GM12864 (cell line): Measurements from ENCODE around the gene PKNOX1.
"Not testable (repeated sequence)": the region's sequence is repeated elsewhere in the genome, so short reads cannot be mapped to it uniquely, and the experiment has no call there.

Experiments
- DNase-seq: peaks from one replicate; pipeline ENCODE4 v3.0.0-alpha.2; 2011; ENCODE audit warnings: low read depth
- H3K4me3 ChIP-seq: 2 replicates; pipeline ENCODE4 v1.5.1; 2011; ENCODE audit warnings: mild to moderate bottlenecking, low read depth, low read length, control low read depth
- TF ChIP-seq, protein P1 (sequence below): IDR thresholded peaks from 2 replicates; pipeline ENCODE4 v1.5.1; 2011; ENCODE audit warnings: low read depth, mild to moderate bottlenecking, moderate library complexity, low read length, control low read depth, inconsistent platforms; ENCODE audit errors: missing control alignments

The PKNOX1 gene

DNA sequence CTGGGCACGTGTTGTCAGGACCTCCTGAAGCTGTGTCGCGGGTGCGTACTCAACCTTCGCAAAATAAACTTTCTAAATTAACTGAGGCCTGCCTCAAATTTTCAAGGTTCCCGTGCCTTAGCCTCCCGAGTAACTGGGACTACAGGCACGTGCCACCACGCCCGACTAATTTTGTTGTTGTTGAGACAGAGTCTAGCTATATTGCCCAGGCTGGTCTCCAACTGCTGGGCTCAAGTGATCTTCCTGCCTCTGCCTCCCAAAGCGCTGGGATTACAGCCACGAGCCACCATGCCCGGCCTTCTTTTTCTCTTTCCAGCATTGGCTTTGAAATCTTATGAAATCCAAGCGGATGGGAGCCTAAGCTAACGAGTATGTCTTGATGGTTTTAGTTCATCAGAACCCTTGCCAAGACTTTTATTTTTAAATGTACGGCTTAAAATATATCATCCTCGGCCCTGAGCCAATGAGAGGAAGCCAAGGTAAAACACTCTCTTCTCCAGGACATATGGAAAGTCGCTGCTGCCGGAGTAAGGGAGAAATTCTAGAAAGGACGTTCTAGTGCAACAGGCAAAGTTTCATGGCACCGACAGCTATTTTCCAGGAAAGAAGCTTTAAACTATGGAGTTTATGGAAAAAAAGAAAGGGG, 36.3 kb upstream of the PKNOX1 start:
- H3K4me3 ChIP-seq: no peak overlapping the region
- TF ChIP-seq, protein P1, sequence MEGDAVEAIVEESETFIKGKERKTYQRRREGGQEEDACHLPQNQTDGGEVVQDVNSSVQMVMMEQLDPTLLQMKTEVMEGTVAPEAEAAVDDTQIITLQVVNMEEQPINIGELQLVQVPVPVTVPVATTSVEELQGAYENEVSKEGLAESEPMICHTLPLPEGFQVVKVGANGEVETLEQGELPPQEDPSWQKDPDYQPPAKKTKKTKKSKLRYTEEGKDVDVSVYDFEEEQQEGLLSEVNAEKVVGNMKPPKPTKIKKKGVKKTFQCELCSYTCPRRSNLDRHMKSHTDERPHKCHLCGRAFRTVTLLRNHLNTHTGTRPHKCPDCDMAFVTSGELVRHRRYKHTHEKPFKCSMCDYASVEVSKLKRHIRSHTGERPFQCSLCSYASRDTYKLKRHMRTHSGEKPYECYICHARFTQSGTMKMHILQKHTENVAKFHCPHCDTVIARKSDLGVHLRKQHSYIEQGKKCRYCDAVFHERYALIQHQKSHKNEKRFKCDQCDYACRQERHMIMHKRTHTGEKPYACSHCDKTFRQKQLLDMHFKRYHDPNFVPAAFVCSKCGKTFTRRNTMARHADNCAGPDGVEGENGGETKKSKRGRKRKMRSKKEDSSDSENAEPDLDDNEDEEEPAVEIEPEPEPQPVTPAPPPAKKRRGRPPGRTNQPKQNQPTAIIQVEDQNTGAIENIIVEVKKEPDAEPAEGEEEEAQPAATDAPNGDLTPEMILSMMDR: no peak
- DNase-seq: no peak

DNA sequence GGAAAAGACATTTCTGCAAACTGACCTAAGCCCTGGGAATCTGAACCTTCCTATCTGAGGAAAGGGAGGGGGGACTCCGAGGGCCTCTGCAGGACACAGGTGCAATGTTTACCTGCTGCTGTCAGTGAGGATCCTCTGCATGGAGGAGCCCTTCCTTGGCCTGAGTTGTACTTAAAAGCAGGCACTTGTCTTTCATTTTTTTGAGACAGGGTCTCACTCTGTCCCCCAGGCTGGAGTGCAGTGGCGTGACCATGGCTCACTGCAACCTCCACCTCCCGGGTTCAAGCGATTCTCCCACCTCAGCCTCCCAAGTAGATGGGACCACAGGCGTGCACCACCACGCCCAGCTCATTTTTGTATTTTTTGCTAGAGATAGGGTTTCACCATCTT, 35.8 kb upstream of the PKNOX1 start:
- not testable (repeated sequence) for DNase-seq, H3K4me3 ChIP-seq

DNA sequence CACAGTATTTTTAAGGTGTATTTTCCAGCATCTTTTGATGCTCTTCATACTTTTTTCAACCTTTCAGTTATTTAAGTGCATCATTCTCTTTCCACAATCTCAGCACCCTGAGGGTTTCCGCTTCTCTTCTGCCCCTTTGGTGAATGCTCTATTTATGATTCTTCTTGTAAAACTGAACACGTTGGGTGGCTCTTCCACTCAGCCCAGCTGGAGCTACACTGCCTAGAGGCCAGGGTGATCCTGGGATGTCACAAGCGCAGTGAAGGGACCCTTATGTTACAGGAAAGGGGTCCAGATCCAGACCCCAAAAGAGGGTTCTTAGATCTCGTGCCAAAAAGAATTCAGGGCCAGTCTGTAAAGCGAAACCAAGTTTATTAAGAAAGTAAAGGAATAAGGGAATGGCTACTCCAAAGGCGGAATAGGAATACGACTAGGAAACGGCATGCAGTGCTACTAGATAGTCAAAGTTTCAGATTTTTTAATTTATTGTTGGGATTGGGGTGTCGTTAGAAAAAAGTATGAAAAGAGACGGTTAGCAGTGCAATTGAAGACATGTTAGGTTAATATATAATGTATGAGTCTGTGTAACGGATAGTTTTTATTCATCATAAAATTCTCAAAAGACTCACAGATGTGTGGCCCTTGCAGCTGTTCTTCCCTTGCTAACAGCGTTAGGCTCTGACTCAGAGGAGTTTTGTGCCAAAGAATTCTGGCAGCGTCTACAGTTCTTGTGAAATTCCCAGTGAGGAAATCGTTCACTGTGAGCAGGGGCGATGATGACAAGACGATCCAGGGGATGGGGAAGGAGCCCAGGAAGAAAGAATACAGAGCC, 34.6 kb upstream of the PKNOX1 start:
- no peak overlapping the region for H3K4me3 ChIP-seq
- DNase-seq: no peak
- TF ChIP-seq, protein P1: no peak

DNA sequence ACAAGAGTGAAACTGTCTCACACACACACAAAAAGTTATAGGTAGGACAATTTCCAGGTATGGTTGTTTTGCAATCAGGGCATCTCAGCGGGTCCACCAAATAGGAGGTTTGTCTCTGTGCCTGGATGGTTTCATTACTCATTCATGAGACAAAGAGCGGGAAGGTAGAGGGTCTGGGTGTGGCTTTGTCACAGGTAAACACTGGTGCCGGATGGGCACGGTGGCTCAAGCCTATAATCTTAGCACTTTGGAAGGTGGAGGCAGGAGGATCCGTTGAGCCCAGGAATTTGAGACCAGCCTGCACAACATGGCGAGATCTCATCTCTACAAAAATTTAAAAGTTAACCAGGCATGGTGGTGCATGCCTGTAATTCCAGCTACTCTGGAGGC, 32.7 kb upstream of the PKNOX1 start:
- H3K4me3 ChIP-seq: no peak overlapping the region
- DNase-seq: no peak
- TF ChIP-seq, protein P1: no peak

DNA sequence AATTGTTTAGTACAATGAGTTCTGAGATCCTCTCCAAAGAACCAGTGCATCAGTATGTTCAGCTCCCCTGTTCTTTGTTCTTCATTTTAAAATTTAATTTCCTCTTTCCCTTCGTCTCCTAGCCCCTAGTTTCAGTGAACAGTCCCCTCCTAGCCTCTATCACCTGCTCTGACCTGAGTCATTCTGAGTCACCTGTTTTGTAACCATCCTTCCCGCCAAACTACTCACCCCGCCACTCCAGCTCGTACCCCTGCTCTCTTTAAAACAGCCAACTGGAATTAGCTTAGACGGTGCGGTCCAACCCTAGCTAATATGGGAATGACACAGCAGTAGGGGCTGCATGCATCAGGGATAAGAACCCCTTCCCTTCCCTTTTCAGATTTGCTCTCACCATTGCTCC, 32.1 kb upstream of the PKNOX1 start:
- no peak overlapping the region for H3K4me3 ChIP-seq
- TF ChIP-seq, protein P1: no peak
- DNase-seq: no peak

DNA sequence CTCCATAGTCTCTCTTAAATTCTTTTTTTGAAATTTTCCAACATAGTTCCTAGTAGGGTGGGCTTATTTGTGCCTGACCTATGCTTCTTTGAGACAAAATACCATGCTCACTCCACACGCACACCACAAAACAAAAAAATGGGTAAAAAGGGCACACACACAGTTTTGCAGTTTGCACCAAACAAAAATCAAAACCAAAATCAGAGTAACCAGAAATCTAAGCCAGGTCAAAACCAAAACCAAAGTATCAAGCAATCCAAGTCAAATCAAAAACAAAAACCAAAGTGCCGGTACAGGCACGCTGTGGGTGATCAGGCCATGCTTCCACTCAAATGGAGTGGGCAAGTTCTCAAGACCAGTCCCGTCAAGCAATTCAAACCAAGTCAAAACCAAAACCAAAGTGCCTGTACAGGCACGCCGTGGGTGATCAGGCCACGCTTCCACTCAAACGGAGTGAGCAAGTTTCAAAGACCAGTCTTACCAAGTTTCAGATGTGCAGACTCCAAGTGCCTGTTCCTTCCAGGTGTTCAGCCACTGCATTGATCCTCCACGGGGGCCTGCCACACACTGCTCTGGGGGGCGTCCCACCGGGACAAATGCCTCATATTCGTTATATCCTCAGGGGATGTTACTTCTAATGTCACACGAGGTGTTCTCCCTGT, 25.1 kb upstream of the PKNOX1 start:
- H3K4me3 ChIP-seq: not testable (repeated sequence)

DNA sequence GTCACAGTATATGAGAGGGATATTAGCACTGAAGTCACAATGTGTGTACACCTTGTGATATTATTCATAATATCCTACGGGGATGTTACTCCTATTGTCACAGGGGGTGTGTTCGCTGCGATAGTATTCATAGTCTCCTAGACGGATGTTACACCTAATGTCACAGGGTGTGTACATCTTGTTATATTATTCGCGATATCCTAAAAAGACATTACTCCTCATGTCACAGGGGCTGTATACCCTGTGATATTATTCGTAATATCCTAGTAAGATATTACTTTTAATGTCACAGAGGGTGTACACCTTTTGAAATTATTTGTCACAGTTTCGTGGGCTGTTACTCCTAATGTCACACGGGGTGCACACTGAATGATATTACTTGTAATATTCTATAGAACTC, 23.2 kb upstream of the PKNOX1 start:
- not testable (repeated sequence) for DNase-seq, H3K4me3 ChIP-seq

More for the DNA sequence above, 25.1 kb upstream of the PKNOX1 start:
- not testable (repeated sequence) for DNase-seq

DNA sequence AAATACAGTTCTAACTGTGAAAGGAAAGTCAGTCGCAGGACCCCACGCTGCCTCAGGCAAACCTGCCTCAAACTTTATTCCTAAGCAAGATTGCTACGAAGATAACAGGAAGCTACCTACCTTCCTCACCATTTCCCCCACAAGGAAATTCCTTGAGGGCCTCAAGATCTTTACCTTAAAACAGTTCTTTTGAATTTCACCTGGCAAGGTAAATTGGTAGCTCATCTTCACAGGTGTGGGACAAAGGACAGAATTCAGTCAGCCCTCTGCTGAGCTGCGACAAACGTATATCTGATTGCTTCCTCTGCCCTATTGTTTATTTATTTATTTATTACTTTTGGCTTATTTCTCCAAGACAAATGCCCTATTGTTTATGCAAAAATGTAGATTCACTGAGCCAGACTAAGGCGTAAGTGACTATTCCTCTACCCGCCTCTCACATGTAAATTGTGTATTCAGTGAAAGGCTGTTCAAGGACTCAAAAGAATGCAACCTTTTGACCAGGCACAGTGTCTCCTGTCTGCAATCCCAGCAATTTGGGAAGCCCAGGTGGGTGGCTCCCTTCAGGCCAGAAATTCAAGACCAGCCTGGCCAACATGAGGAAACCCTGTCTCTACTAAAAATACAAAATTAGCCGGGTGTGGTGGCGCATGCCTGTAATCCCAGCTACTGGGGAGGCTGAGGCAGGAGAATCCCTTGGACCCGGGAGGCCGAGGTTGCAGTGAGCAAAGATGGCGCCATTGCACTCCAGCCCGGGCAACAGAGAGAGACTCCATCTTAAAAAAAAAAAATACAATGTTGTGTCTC, 17.3 kb upstream of the PKNOX1 start:
- TF ChIP-seq, protein P1: no peak
- H3K4me3 ChIP-seq: no peak overlapping the region
- no peak for DNase-seq

DNA sequence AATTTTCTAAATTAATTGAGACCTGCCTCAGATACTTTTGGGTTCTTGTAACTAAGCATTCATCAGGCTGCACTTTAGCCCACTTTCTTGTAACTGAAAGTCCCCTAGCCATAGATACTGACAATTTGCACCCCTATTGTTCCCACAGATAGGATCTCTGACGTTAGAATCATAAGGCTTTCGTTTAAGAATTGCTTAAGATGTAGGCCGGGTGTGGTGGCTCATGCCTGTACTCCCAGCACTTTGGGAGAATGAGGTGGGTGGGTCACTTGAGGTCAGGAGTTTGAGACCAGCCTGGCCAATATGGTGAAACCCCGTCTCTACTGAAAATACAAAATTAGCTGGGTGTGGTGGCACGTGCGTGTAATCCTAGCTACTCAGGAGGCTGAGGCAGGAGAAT, 16.2 kb upstream of the PKNOX1 start:
- H3K4me3 ChIP-seq, DNase-seq: not testable (repeated sequence)
